ENCODE results near the gene PHOX2A. TPM values are rescaled to one million over a fixed set of nuclear protein-coding genes. Genes with fewer than 3 reads are reported as not detected.
"Not testable (repeated sequence)": the region's sequence is repeated elsewhere in the genome, so short reads cannot be mapped to it uniquely, and the experiment has no call there.

PHOX2A gene
- total and polyA plus RNA-seq, 10 donors = 0.33 TPM; not detected in 9

GRCh38 chr11:72209101-72209500 is 34.9 kb downstream of the PHOX2A start:
- H3K27me3 ChIP-seq (replicated peaks in 1 of 7) = no peaks in the 10 kb centered on the region
- H3K4me1 ChIP-seq = peaks cover 0 to 11% (median 0%) of the 10 kb centered on the region in 6 donors
- WGBS, 5 donors = 70 to 81% (median 72%) methylated on average over 4 of the region's 4 CpGs
- intact Hi-C loops (cut with DNase I; ENCODE audit: low total_unique reads) = no loop called here
- H3K9me3 ChIP-seq = peaks cover 3 to 23% (median 17%) of the 10 kb centered on the region in 8 donors
- peak overlapping the region in 3 of 8 donors; percentile 15 to 46 (median 33) for H3K4me3 ChIP-seq
- peak in 1 of 3 donors; percentile 47 for TF ChIP-seq POLR2AphosphoS5 (IDR thresholded peaks at IDR 0.05)
- TF ChIP-seq CTCF (IDR thresholded peaks at IDR 0.05 in 8 of 11, conservative IDR thresholded peaks at IDR 0.05 in 3 of 11) = no peak
- no peaks in the 10 kb centered on the region for H3K36me3 ChIP-seq
- peak overlapping the region in 4 of 8 donors; percentile 13 to 58 (median 49) for H3K27ac ChIP-seq
- no peak for DNase-seq

- intact Hi-C loops (cut with DNase I; ENCODE audit: low total_unique reads) = no loop called here
- 57 to 91% (median 82%) methylated on average over 3 of the region's 3 CpGs for WGBS, 5 donors
- Histone ChIP-seq H3K4me3 (peak overlapping the region in 5 of 8 donors; percentile 2 to 46 (median 15)), H3K9me3 (peaks cover 3 to 23% (median 17%) of the 10 kb centered on the region in 8 donors), H3K4me1 (peaks cover 0 to 11% (median 0%) of the 10 kb centered on the region in 6 donors), H3K36me3 (no peaks in the 10 kb centered on the region), H3K27me3 (replicated peaks in 1 of 7) (no peaks in the 10 kb centered on the region), H3K27ac (peak overlapping the region in 4 of 8 donors; percentile 13 to 58 (median 49))
- no peak for DNase-seq
- TF ChIP-seq POLR2A (IDR thresholded peaks at IDR 0.05) (no peak), CTCF (IDR thresholded peaks at IDR 0.05 in 8 of 11, conservative IDR thresholded peaks at IDR 0.05 in 3 of 11) (no peak)
These were observed 35.7 kb downstream of the PHOX2A start for GRCh38 chr11:72208281-72208680.

- H3K27ac ChIP-seq; DNase-seq; intact Hi-C loops (cut with DNase I; ENCODE audit: low total_unique reads); H3K36me3 ChIP-seq; H3K27me3 ChIP-seq (replicated peaks in 1 of 7): not testable (repeated sequence)
- WGBS, 5 donors = 84 to 95% (median 92%) methylated on average over 2 of the region's 2 CpGs
- H3K4me1 ChIP-seq = peaks cover 0 to 11% (median 0%) of the 10 kb centered on the region in 6 donors
- H3K4me3 ChIP-seq = peak overlapping the region in 1 of 8 donors; percentile 34
- peaks cover 3 to 23% (median 17%) of the 10 kb centered on the region in 8 donors for H3K9me3 ChIP-seq
These were observed 37.2 kb downstream of the PHOX2A start for GRCh38 chr11:72206794-72207193.

- peak overlapping the region in 4 of 8 donors; percentile 38 to 69 (median 50) for H3K27ac ChIP-seq
- DNase-seq = no peak
- TF ChIP-seq POLR2AphosphoS5 (IDR thresholded peaks at IDR 0.05) = no peak
- no peak for TF ChIP-seq CTCF (IDR thresholded peaks at IDR 0.05 in 8 of 11, conservative IDR thresholded peaks at IDR 0.05 in 3 of 11)
- no peak for TF ChIP-seq POLR2A (IDR thresholded peaks at IDR 0.05)
- no peaks in the 10 kb centered on the region for H3K27me3 ChIP-seq (replicated peaks in 1 of 7)
- H3K36me3 ChIP-seq = no peaks in the 10 kb centered on the region
- H3K4me3 ChIP-seq = no peak overlapping the region
- intact Hi-C loops (cut with DNase I; ENCODE audit: low total_unique reads) = no loop called here
- peaks cover 3 to 15% (median 10%) of the 10 kb centered on the region in 8 donors for H3K9me3 ChIP-seq
- H3K4me1 ChIP-seq = peaks cover 0 to 11% (median 0%) of the 10 kb centered on the region in 6 donors
These were observed 39.1 kb downstream of the PHOX2A start for GRCh38 chr11:72204886-72205285.

- 72 to 83% (median 75%) methylated on average over 2 of the region's 2 CpGs for WGBS, 5 donors
- Histone ChIP-seq H3K36me3 (no peaks in the 10 kb centered on the region), H3K4me3 (no peak overlapping the region), H3K9me3 (no peaks in the 10 kb centered on the region), H3K4me1 (peaks cover 0 to 11% (median 0%) of the 10 kb centered on the region in 6 donors), H3K27ac (no peak overlapping the region), H3K27me3 (replicated peaks in 1 of 7) (no peaks in the 10 kb centered on the region)
- no peak for TF ChIP-seq CTCF (IDR thresholded peaks at IDR 0.05 in 8 of 11, conservative IDR thresholded peaks at IDR 0.05 in 3 of 11)
- no peak for TF ChIP-seq POLR2AphosphoS5 (IDR thresholded peaks at IDR 0.05)
- TF ChIP-seq POLR2A (IDR thresholded peaks at IDR 0.05) = no peak
- no peak for DNase-seq
- intact Hi-C loops (cut with DNase I; ENCODE audit: low total_unique reads) = no loop called here
These were observed 40.8 kb downstream of the PHOX2A start for GRCh38 chr11:72203163-72203562.

Data from spleen (tissue), 11 donors.